ENCODE results near the gene PCDHGA6. TPM values are rescaled to one million over a fixed set of nuclear protein-coding genes. Genes with fewer than 3 reads are reported as not detected.
"Not testable (repeated sequence)": the region's sequence is repeated elsewhere in the genome, so short reads cannot be mapped to it uniquely, and the experiment has no call there.

Gene PCDHGA6
- total RNA-seq, 2 donors from 2014 or later: 3.7 to 4.4 TPM

- DNase-seq: no peak
- intact Hi-C loops (cut with DNase I): loop anchor here in 1 of 2 donors (10.0 kb wide), 1 partner anchor 142 kb away; no protein-coding TSS in a partner anchor
- peak; percentile 35 to 68 for ATAC-seq
These were observed 39.3 kb downstream of the PCDHGA6 start, which contains the start of gene PCDHGA10 for GRCh38 chr5:141412854-141413539. Gene PCDHGA10, plus strand, starts transcription at chr5:141412987. Its CDS starts 189 bp downstream, at chr5:141413176.

GRCh38 chr5:141413540-141414069 is 39.9 kb downstream of the PCDHGA6 start:
- intact Hi-C loops (cut with DNase I): loop anchor here in 1 of 2 donors (10.0 kb wide), 1 partner anchor 141 kb away; no protein-coding TSS in a partner anchor
- DNase-seq (no peak), ATAC-seq (no peak)

GRCh38 chr5:141414548-141415274 is 41.0 kb downstream of the PCDHGA6 start:
- ATAC-seq, DNase-seq: not testable (repeated sequence)
- intact Hi-C loops (cut with DNase I): loop anchor here (5.0 to 10.0 kb wide), 2 partner anchors 140 to 148 kb away; no protein-coding TSS in a partner anchor

- not testable (repeated sequence) for DNase-seq, ATAC-seq
- intact Hi-C loops (cut with DNase I): loop anchor here (5.0 to 10.0 kb wide), 2 partner anchors 140 to 147 kb away; no protein-coding TSS in a partner anchor
These were observed 41.6 kb downstream of the PCDHGA6 start for GRCh38 chr5:141415275-141415618.

GRCh38 chr5:141417494-141418172 is 43.9 kb downstream of the PCDHGA6 start, which contains the start of gene PCDHGB7:
Gene PCDHGB7, plus strand, starts transcription at chr5:141417677. Its CDS starts 183 bp downstream, at chr5:141417860.
- ATAC-seq (peak; percentile 91 to 95), DNase-seq (peak; percentile 83)
- intact Hi-C loops (cut with DNase I): loop anchor here (5.0 to 10.0 kb wide), 2 partner anchors 137 to 145 kb away; no protein-coding TSS in a partner anchor

GRCh38 chr5:141419074-141419880 is 45.6 kb downstream of the PCDHGA6 start:
- ATAC-seq: no peak
- DNase-seq: no peak
- intact Hi-C loops (cut with DNase I): loop anchor here (5.0 to 10.0 kb wide), 2 partner anchors 136 to 143 kb away; no protein-coding TSS in a partner anchor

- ATAC-seq: peak in 1 of 2 donors; percentile 52
- intact Hi-C loops (cut with DNase I): loop anchor here in 1 of 2 donors (10.0 kb wide), 1 partner anchor 104 kb away; no protein-coding TSS in a partner anchor
- no peak for DNase-seq
These were observed 47.3 kb downstream of the PCDHGA6 start, which contains the start of gene PCDHGA11 for GRCh38 chr5:141420855-141421488. Gene PCDHGA11, plus strand, starts transcription at chr5:141421051. Its CDS starts 177 bp downstream, at chr5:141421228.

GRCh38 chr5:141421489-141421855 is 47.8 kb downstream of the PCDHGA6 start:
- intact Hi-C loops (cut with DNase I): loop anchor here in 1 of 2 donors (10.0 kb wide), 1 partner anchor 103 kb away; no protein-coding TSS in a partner anchor

GRCh38 chr5:141422742-141423291 is 49.1 kb downstream of the PCDHGA6 start:
- intact Hi-C loops (cut with DNase I): loop anchor here in 1 of 2 donors (10.0 kb wide), 1 partner anchor 102 kb away; no protein-coding TSS in a partner anchor
- no peak for DNase-seq
- no peak for ATAC-seq

More at GRCh38 chr5:141421489-141421855, 47.8 kb downstream of the PCDHGA6 start:
- ATAC-seq: no peak
- no peak for DNase-seq

GRCh38 chr5:141427783-141428426 is 54.2 kb downstream of the PCDHGA6 start:
- intact Hi-C loops (cut with DNase I): loop anchor here in 1 of 2 donors (10.0 kb wide), 1 partner anchor 97 kb away; no protein-coding TSS in a partner anchor
- DNase-seq: no peak

More at GRCh38 chr5:141427783-141428426, 54.2 kb downstream of the PCDHGA6 start:
- ATAC-seq: no peak

Other genes with a start within 250 kb of the PCDHGA6 start
- 1 to 10 TPM; 2.7 to 3.1 TPM for gene PCDHB5, start 238.7 kb upstream of the PCDHGA6 start, total RNA-seq
- under 1 TPM; 0.71 to 0.86 TPM for gene PCDHB6, start 223.8 kb upstream of the PCDHGA6 start, total RNA-seq
- 1 to 10 TPM; 1.0 to 1.7 TPM for gene PCDHB7, start 201.2 kb upstream of the PCDHGA6 start, total RNA-seq
- 1 to 10 TPM; 2.6 to 6.1 TPM for gene PCDHB8, start 196.1 kb upstream of the PCDHGA6 start, total RNA-seq
- gene PCDHB16, start 191.5 kb upstream of the PCDHGA6 start, total RNA-seq: 1 to 10 TPM; 2.6 to 3.1 TPM
- gene PCDHB9, start 186.7 kb upstream of the PCDHGA6 start, total RNA-seq: 1 to 10 TPM; 2.5 to 4.3 TPM
- gene PCDHB10, start 181.5 kb upstream of the PCDHGA6 start, total RNA-seq: 1 to 10 TPM; 1.3 to 1.5 TPM
- 1 to 10 TPM; 1.8 to 3.3 TPM for gene PCDHB11, start 174.3 kb upstream of the PCDHGA6 start, total RNA-seq
- 1 to 10 TPM; 2.4 to 2.6 TPM for gene PCDHB12, start 165.2 kb upstream of the PCDHGA6 start, total RNA-seq
- 1 to 10 TPM; 3.5 to 5.3 TPM for gene PCDHB13, start 160.0 kb upstream of the PCDHGA6 start, total RNA-seq
- gene PCDHB14, start 150.5 kb upstream of the PCDHGA6 start, total RNA-seq: 1 to 10 TPM; 3.9 to 5.8 TPM
- 1 to 10 TPM; 4.5 to 5.7 TPM for gene PCDHB15, start 128.5 kb upstream of the PCDHGA6 start, total RNA-seq
- gene SLC25A2, start 69.8 kb upstream of the PCDHGA6 start, total RNA-seq: not detected
- 10 to 100 TPM; 86.3 to 93.5 TPM for gene TAF7, start 53.1 kb upstream of the PCDHGA6 start, total RNA-seq
- gene PCDHGA1, start 43.4 kb upstream of the PCDHGA6 start, total RNA-seq: 1 to 10 TPM; 1.4 to 1.8 TPM
- gene PCDHGA2, start 35.1 kb upstream of the PCDHGA6 start, total RNA-seq: 1 to 10 TPM; 4.5 to 7.3 TPM
- gene PCDHGA3, start 30.1 kb upstream of the PCDHGA6 start, total RNA-seq: 1 to 10 TPM; 5.0 to 5.8 TPM
- gene PCDHGB1, start 23.8 kb upstream of the PCDHGA6 start, total RNA-seq: 1 to 10 TPM; 3.0 to 3.2 TPM
- 1 to 10 TPM; 4.0 to 4.3 TPM for gene PCDHGA4, start 18.9 kb upstream of the PCDHGA6 start, total RNA-seq
- gene PCDHGB2, start 13.9 kb upstream of the PCDHGA6 start, total RNA-seq: 1 to 10 TPM; 4.0 to 5.4 TPM
- gene PCDHGA5, start 9.7 kb upstream of the PCDHGA6 start, total RNA-seq: 1 to 10 TPM; 3.5 to 4.3 TPM
- gene PCDHGB3, start 3.6 kb upstream of the PCDHGA6 start, total RNA-seq: 1 to 10 TPM; 3.9 to 4.6 TPM
- 1 to 10 TPM; 3.2 to 3.5 TPM for gene PCDHGA7, start 8.9 kb downstream of the PCDHGA6 start, total RNA-seq
- gene PCDHGB4, start 13.8 kb downstream of the PCDHGA6 start, total RNA-seq: 1 to 10 TPM; 4.4 to 4.5 TPM
- gene PCDHGA8, start 18.7 kb downstream of the PCDHGA6 start, total RNA-seq: 1 to 10 TPM; 2.9 to 3.7 TPM
- 1 to 10 TPM; 6.4 to 7.7 TPM for gene PCDHGB5, start 24.1 kb downstream of the PCDHGA6 start, total RNA-seq
- 1 to 10 TPM; 3.6 to 4.0 TPM for gene PCDHGA9, start 28.9 kb downstream of the PCDHGA6 start, total RNA-seq
- 1 to 10 TPM; 4.9 to 5.2 TPM for gene PCDHGB6, start 34.1 kb downstream of the PCDHGA6 start, total RNA-seq
- 1 to 10 TPM; 3.3 to 4.6 TPM for gene PCDHGA10, start 39.1 kb downstream of the PCDHGA6 start, total RNA-seq
- gene PCDHGB7, start 43.8 kb downstream of the PCDHGA6 start, total RNA-seq: 1 to 10 TPM; 7.6 to 8.8 TPM
- 1 to 10 TPM; 3.2 to 3.5 TPM for gene PCDHGA11, start 47.2 kb downstream of the PCDHGA6 start, total RNA-seq
- 1 to 10 TPM; 4.5 to 6.5 TPM for gene PCDHGA12, start 56.6 kb downstream of the PCDHGA6 start, total RNA-seq
- gene PCDHGC3, start 102.1 kb downstream of the PCDHGA6 start, total RNA-seq: 10 to 100 TPM; 33.7 to 39.1 TPM
- 1 to 10 TPM; 1.4 to 1.7 TPM for gene PCDHGC4, start 111.1 kb downstream of the PCDHGA6 start, total RNA-seq
- gene PCDHGC5, start 115.2 kb downstream of the PCDHGA6 start, total RNA-seq: 1 to 10 TPM in 1 of 2 donors, under 1 TPM in 1; 0.97 to 1.7 TPM
- gene DIAPH1, start 245.1 kb downstream of the PCDHGA6 start, total RNA-seq: 10 to 100 TPM; 25.9 to 39.4 TPM

All from left cardiac atrium (tissue), 4 donors.